Hepatocyte (in vitro differentiated cells): ENCODE data around the gene RAB11FIP4. TPM values are rescaled to one million over a fixed set of nuclear protein-coding genes. Genes with fewer than 3 reads are reported as not detected.
A peak's percentile ranks its signal among the peaks of the same experiment; 100 is the strongest.

Experiments used
- DNase-seq: peaks from one replicate; pipeline ENCODE4 v3.0.0-alpha.2; 2016; ENCODE audit warnings: low spot score
- H2AFZ ChIP-seq: fragments of 200-600 bp; sonication (generic); 2 replicates; pipeline ENCODE4 v1.6.0; 2016; ENCODE audit warnings: antibody characterized with exemption, mild to moderate bottlenecking
- H3K27ac ChIP-seq: fragments of 200-600 bp; sonication (generic); 2 replicates; pipeline ENCODE4 v1.5.1; 2016; ENCODE audit warnings: mild to moderate bottlenecking
- H3K27me3 ChIP-seq: fragments of 200-600 bp; sonication (generic); 2 replicates; pipeline ENCODE4 v1.6.1; 2016
- H3K36me3 ChIP-seq: fragments of 200-600 bp; sonication (generic); replicated peaks from 2 replicates; pipeline ENCODE4 v1.5.1; 2016; ENCODE audit warnings: low read depth; ENCODE audit not compliant: insufficient read depth
- H3K4me1 ChIP-seq: fragments of 200-600 bp; sonication (generic); 2 replicates; pipeline ENCODE4 v1.5.1; 2016; ENCODE audit warnings: mild to moderate bottlenecking, moderate library complexity; ENCODE audit not compliant: insufficient read depth
- H3K4me2 ChIP-seq: fragments of 200-600 bp; sonication (generic); 2 replicates; pipeline ENCODE4 v1.6.0; 2016
- H3K4me3 ChIP-seq: fragments of 200-600 bp; sonication (generic); 2 replicates; pipeline ENCODE4 v1.5.1; 2016; ENCODE audit warnings: mild to moderate bottlenecking
- H3K79me2 ChIP-seq: fragments of 200-600 bp; sonication (generic); 2 replicates; pipeline ENCODE4 v1.6.0; 2017; ENCODE audit warnings: mild to moderate bottlenecking
- H3K9me2 ChIP-seq: fragments of 200-600 bp; sonication (generic); replicated peaks from 2 replicates; pipeline ENCODE4 v1.6.0; 2017; ENCODE audit warnings: mild to moderate bottlenecking; ENCODE audit not compliant: insufficient read depth
- H3K9me3 ChIP-seq: fragments of 200-600 bp; sonication (generic); 2 replicates; pipeline ENCODE4 v1.5.1; 2016; ENCODE audit warnings: low read depth, mild to moderate bottlenecking
- H4K20me1 ChIP-seq: fragments of 200-600 bp; sonication (generic); 2 replicates; pipeline ENCODE4 v1.6.0; 2016; ENCODE audit warnings: mild to moderate bottlenecking; ENCODE audit not compliant: insufficient read depth, poor library complexity, severe bottlenecking
- EZH2 ChIP-seq: fragments of 200-600 bp; sonication (generic); IDR thresholded peaks from 2 replicates; pipeline ENCODE4 v1.6.1; 2016; ENCODE audit warnings: antibody characterized with exemption, mild to moderate bottlenecking, borderline replicate concordance
- EZH2phosphoT487 ChIP-seq: fragments of 200-600 bp; sonication (generic); IDR thresholded peaks from one replicate; pipeline ENCODE4 v1.6.1; 2018; ENCODE audit warnings: antibody characterized with exemption, mild to moderate bottlenecking, low read depth, moderate library complexity; ENCODE audit not compliant: unreplicated experiment, severe bottlenecking
- WGBS: methylation state at CpG from one replicate; pipeline ENCODE4 v1.1.6; 2016; ENCODE audit warnings: low lambda C conversion rate; ENCODE audit errors: missing lambda C conversion rate; 5-methylcytosine and 5-hydroxymethylcytosine counted together
- polyA plus RNA-seq: library from polyadenylated mRNA; unstranded; fragments of >200 nt; fragmentation: Nextera tagmentation; extraction: Ambion mirVana; gene quantifications from 2 replicates; pipeline ENCODE4 v1.2.1, GENCODE V29; 2016
- total RNA-seq: library from RNA; depleted of rRNA; stranded (reverse); fragments of >200 nt; gene quantifications from 2 replicates; pipeline ENCODE4 v1.2.3, GENCODE V29; 2014
- TF ChIP-seq, protein P1 (sequence below): fragments of 200-600 bp; sonication (generic); IDR thresholded peaks from 2 replicates; pipeline ENCODE4 v1.5.1; 2016; ENCODE audit warnings: antibody characterized with exemption, mild to moderate bottlenecking; ENCODE audit not compliant: poor library complexity

The RAB11FIP4 gene
- total and polyA plus RNA-seq, 2 experiments from 2014 or later, result 25.8 to 35.6 TPM

- Histone ChIP-seq H3K79me2 (peaks cover 70% of the 10 kb centered on the region), H3K27ac (no peak overlapping the region), H4K20me1 (peaks cover 32% of the 10 kb centered on the region), H3K9me2 (no peaks in the 10 kb centered on the region), H3K4me2 (no peak overlapping the region), H2AFZ (no peak overlapping the region), H3K9me3 (no peaks in the 10 kb centered on the region), H3K36me3 (no peaks in the 10 kb centered on the region), H3K4me3 (no peak overlapping the region), H3K4me1 (peaks cover 17% of the 10 kb centered on the region), H3K27me3 (no peaks in the 10 kb centered on the region)
- 96% methylated on average over 1 of the region's 1 CpG for WGBS
- no peak for DNase-seq
- TF ChIP-seq, protein P1, sequence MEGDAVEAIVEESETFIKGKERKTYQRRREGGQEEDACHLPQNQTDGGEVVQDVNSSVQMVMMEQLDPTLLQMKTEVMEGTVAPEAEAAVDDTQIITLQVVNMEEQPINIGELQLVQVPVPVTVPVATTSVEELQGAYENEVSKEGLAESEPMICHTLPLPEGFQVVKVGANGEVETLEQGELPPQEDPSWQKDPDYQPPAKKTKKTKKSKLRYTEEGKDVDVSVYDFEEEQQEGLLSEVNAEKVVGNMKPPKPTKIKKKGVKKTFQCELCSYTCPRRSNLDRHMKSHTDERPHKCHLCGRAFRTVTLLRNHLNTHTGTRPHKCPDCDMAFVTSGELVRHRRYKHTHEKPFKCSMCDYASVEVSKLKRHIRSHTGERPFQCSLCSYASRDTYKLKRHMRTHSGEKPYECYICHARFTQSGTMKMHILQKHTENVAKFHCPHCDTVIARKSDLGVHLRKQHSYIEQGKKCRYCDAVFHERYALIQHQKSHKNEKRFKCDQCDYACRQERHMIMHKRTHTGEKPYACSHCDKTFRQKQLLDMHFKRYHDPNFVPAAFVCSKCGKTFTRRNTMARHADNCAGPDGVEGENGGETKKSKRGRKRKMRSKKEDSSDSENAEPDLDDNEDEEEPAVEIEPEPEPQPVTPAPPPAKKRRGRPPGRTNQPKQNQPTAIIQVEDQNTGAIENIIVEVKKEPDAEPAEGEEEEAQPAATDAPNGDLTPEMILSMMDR, result no peak
- TF ChIP-seq EZH2phosphoT487 (no peak), EZH2 (no peak)
Measured at GRCh38 chr17:31506517-31506916, 115.0 kb downstream of the RAB11FIP4 start.

DNA sequence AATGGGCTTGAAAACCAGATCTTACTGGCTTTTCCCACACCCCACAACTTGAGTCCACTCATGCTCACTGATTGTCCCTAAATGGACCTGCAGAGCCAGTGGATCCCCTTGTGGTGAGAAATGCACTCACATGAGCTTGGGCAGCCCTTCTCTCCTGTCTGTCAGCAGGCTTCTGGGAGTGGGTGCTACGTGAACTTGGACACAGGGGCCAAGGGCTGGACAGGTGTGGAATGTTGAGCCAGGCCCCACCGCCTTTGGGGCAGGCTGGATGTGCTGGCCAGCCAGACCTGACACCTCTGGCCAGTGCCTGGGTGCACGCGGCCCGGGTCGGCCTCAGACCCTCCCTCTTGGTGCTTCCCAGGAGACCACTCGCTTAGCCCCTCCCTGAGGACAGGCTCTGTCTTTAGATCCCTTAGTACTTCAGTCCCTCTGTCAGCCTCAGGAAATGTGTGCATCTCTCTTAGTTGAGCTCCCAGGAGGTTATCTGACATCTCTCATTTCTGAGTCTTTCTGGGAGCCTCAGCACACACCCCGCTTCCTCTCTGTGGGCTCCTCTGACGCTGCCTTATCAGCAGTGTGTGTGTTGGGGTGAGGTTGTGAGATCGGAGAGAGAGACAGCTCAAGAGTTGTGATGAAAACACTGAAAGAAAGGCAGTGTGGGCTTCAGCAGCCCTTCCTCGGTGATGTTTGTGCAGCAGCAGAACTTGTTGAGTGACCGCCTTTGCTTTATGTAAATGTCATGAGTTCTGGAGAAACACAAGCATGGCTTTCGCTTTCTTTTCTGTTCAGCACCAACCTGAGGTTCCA is 117.0 kb downstream of the RAB11FIP4 start:
- Histone ChIP-seq H3K79me2 (peaks cover 65% of the 10 kb centered on the region), H3K4me2 (peak overlapping the region; percentile 68), H3K27me3 (no peaks in the 10 kb centered on the region), H3K27ac (peak overlapping the region; percentile 63), H3K4me1 (peaks cover 17% of the 10 kb centered on the region), H4K20me1 (peaks cover 32% of the 10 kb centered on the region), H3K9me2 (no peaks in the 10 kb centered on the region), H3K36me3 (no peaks in the 10 kb centered on the region), H3K9me3 (no peaks in the 10 kb centered on the region), H3K4me3 (no peak overlapping the region), H2AFZ (peak overlapping the region; percentile 52)
- DNase-seq, result no peak
- WGBS, result 61% methylated on average over 13 of the region's 13 CpGs
- no peak for TF ChIP-seq EZH2
- TF ChIP-seq, protein P1, result peak; percentile 29
- no peak for TF ChIP-seq EZH2phosphoT487

- peak overlapping the region; percentile 63 for H3K27ac ChIP-seq
Measured at GRCh38 chr17:31509095-31509804, 117.8 kb downstream of the RAB11FIP4 start.

More at GRCh38 chr17:31509095-31509804, 117.8 kb downstream of the RAB11FIP4 start:
- H3K4me2 ChIP-seq, result peak overlapping the region; percentile 68
- DNase-seq, result no peak
- peaks cover 32% of the 10 kb centered on the region for H4K20me1 ChIP-seq
- peaks cover 73% of the 10 kb centered on the region for H3K79me2 ChIP-seq
- no peaks in the 10 kb centered on the region for H3K9me2 ChIP-seq
- H3K36me3 ChIP-seq, result no peaks in the 10 kb centered on the region
- peak overlapping the region; percentile 52 for H2AFZ ChIP-seq
- H3K9me3 ChIP-seq, result no peaks in the 10 kb centered on the region
- H3K4me1 ChIP-seq, result peaks cover 17% of the 10 kb centered on the region
- no peaks in the 10 kb centered on the region for H3K27me3 ChIP-seq
- no peak overlapping the region for H3K4me3 ChIP-seq
- TF ChIP-seq EZH2, result no peak
- no peak for TF ChIP-seq EZH2phosphoT487
- TF ChIP-seq, protein P1, result no peak
- WGBS, result 70% methylated on average over 13 of the region's 13 CpGs
